GM21737 (cell line): ENCODE results near the gene AP2S1.
"Not testable (repeated sequence)": the region's sequence is repeated elsewhere in the genome, so short reads cannot be mapped to it uniquely, and the experiment has no call there.

Experiments used
- ATAC-seq: cut with Tn5 transposase; IDR thresholded peaks from one replicate; pipeline ENCODE4 v1.9.1; 2021; ENCODE audit warnings: mild to moderate bottlenecking, moderate library complexity; ENCODE audit not compliant: unreplicated experiment

The AP2S1 gene

DNA sequence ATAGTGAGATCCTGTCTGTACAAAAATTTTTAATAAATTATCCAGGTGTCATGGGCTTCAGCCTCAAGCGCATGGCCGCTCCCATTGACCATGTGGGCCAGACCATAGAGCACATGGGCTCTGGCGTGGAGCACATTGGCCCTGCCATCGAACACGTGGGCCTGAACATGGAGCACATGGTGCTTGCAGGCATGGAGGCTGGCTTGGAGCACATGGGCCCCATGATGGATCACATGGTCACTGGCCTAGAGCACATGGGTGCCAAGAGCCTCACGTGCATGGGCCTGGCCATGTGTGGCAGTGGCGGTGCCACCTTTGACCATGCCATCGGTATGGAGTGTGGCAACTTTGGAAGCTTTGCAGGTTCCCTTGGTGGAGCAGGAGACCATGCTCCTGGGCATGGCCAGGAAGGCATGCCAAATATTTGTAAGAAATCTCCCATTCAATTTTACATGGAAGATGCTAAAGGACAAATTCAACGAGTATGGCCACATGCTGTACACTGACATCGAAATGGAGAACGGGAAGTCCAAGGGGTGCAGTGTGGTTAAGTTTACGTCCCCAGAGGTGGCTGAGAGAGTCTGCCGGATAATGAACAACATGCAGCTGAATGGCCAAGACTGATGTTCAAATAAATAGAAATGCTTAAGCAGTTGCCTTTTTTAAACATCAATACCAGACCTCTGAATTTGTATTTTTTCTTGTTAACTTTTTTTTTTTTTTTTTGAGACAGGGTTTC, 40.9 kb downstream of the AP2S1 start:
- no peak for ATAC-seq

DNA sequence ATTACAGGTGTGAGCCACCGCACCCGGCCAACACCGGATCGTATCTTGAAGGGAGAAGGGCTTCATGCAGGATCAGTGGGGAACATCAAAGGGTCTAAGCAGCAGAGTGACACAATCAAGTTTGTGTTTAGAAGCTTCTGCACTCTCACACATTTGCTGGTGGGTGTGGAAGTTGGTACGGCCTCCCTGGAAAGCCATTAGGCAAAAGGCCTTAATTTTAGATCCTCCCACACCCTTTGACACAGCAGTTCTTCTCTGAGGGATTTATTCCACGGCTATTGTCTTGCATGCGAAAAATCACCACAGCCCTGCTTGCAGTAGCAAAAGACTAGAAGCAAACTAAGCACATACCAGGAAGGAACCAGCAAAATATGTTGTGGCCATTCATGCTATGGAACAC, 44.0 kb downstream of the AP2S1 start:
- no peak for ATAC-seq

DNA sequence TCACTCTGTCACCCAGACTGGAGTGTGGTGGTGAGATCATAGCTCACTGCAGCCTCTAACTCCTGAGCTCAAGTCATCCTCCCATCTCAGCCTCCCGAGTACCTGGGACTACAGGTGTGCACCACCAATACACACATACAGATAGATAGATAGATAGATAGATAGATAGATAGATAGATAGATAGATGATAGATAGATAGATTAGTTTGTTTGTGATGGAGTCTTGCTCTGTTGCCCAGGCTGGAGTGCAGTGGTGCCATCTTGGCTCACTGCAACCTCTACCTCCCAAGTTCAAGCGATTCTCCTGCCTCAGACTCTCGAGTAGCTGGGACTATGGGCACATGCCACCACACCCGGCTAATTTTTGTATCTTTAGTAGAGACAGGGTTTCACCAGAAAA, 46.2 kb downstream of the AP2S1 start:
- ATAC-seq: not testable (repeated sequence)

DNA sequence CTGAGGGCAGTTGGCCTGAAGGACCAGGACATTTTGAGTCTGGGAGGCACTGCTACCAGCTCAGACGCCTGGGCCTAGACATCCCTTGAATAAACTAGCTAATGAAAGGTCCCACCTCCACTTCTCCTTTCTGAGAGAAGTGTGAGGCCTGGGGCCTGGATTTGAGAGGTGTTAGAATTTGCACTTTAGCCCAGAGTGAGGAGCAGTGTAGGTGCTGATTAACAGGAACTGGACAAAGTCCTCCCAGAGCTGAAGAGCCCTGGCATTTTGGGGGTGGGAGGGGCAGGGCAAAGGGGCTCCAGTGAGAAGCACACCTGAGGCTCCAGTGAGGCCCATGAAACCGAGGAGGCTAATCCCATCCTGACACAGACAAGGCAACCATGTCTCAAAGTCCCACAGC, 47.1 kb downstream of the AP2S1 start:
- ATAC-seq: no peak

DNA sequence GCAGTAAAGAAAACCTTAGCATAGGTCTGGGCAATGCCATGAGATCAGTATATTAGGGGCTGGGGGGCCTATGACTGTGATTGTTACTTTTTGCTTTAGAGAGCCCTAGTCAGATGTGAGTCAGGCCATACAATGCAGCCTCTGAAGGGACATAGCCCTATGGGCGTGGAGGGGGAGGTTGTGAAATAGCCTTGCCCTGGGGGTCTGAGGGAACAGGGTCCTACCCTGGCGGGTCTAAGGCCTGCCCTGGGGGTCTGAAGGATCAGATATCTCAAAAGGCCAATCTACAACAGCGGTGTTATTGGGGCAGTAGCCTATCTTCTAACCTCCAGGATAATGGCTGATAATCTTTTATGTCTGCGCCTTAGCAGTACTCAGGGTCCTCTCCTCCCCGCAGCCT, 48.5 kb downstream of the AP2S1 start:
- no peak for ATAC-seq

DNA sequence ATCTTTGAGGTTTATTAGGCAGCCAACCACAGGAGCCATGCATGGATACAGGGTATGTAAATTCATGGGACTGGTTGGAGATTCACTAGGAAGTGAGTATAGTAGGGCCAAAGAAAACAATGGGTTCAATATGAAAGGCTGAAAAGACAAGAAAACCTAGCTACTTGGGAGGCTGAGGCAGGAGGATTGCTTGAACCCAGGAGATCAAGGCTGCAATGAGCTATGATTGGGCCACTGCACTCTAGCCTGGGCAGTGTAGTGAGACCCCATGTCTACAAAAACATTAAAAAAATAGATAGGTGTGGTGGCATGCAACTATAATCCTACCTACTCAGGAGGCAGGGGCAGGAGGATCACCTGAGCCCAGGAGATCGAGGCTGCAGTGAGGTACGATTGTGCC, 51.9 kb downstream of the AP2S1 start:
- ATAC-seq: no peak

DNA sequence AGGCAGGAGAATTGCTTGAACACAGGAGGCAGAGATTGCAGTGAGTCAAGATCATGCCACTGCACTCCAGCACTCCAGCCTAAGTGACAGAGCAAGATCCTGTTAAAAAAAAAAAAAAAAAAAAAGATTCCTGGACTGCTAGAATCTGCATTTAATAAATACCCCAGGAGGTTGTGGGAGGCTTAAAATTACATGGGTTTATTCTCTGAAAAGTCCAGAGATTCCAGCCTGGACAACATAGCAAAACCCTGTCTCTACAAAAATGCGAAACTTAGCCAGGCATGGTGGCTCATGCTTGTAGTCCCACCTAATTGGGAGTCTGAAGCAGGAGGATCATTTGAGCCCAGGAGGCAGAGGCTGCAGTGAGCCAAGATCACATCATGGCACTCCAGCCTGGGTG, 52.8 kb downstream of the AP2S1 start:
- ATAC-seq: no peak

DNA sequence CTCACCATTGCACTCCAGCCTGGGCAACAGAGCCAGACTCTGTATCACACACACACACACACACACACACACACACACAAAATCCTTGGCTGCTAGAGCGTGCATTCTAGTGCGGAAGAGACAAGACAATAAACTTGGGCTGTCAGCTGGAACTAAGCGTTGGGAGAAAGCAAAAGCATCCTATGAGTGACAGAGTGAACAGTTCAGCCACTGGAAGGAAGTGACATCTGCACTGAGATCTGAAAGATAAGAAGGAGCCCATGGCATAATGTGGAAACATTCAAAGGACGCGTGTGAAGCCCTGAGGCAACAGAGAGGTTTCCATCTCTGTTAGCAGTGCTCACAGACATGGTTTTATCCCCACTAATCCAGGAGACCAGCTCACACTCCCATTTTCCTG, 58.7 kb downstream of the AP2S1 start:
- no peak for ATAC-seq

DNA sequence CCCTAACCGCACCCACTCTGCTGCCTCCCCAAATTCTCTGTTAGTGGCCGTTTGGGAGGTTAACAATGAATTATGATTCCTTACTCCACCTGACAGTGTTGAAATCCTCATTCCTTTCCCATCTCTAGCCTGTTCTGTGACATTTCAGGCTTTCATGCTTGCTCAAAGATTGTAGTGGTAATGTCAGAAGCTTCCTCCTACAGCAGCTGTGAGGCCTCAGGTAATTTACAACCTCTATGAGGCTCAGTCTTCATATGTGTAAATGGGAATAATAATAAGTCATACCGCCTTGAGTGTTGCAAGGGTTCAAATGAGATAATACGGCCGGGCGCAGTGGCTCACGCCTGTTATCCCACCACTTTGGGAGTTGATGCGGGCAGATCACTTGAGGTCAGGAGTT, 61.3 kb downstream of the AP2S1 start:
- no peak for ATAC-seq

DNA sequence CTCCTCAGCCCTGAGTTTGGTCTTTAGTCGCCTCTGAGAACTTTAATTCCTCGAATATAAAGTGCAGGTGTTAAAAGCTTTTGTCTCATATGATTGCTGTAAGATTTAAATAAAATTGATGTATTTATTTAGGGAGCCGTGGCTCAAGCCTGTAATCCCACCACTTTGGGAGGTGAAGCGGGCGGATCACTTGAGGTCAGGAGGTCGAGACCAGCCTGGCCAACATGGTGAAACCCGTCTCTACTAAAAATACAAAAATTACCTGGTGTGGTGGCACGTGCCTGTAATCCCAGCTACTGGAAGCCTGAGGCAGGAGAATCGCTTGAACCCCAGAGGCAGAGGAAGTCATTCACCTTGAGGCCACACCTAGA, 61.7 kb downstream of the AP2S1 start:
- no peak for ATAC-seq

DNA sequence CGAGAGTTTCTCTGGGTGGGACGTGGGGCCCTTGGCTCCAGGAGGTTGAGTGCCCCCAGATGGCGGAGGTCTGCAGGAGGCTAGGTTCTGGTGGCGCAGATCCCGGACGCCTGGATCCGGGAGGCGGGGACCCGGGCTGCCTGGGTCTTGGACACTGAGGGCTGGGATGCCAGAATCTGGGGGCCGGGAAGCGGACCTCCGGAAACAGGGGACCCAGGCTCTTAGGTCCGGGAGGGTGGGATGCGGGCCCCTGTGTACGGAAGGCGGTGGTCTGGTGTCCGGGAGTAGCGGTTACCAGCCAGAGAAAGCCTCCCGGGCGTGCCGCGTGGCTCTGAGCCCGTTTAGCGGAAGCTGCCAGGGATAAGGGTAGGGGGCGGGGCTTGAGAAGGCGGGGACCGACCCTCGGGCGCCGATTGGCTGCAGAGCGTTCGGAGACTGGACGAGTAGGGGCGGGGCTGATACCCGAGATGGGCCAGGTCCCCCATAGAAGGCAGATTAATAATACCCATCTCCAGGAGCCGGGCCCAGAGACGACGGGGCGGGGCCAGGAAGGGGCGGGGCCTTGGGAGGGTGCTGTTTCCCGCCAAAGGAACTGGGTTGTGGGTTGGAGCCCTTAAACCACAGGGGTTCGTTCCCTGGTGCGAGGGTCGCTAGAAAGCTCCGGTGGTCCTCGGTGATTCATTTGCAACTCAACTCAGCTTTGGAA, 62.2 kb downstream of the AP2S1 start, which contains the start of gene SLC1A5:
SLC1A5 (minus strand) TSS at position 333 of the 706 bp plus-strand sequence. CDS start 629 bp downstream, outside the sequence.
- ATAC-seq: peak; percentile 62
